ENCODE data around the gene KCNJ12.
"Not testable (repeated sequence)": the region's sequence is repeated elsewhere in the genome, so short reads cannot be mapped to it uniquely, and the experiment has no call there.

DNA sequence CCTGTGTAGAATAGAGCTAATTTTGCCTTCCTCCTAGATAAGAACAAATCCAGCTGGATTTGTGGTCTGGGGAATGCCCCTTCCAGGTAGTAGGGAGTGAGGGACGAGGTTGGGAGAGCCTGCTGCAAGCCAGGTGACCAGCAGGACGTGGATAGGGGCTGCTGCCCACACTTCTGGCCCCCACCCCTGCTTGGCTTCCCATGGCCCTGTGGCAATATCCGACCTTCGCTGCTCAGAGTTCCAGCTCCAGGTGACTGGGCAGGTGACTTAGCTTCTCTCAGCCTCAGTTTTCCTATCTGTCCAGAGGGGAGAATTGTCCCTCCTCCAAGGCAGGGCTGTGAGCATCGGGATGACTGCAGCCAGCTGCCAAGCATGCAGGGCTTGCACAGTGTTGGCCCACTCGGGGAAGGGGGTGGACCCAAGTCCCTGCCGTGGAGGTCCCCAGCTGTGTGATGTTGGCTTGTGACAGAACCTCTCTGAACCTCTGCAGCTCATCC is 29.8 kb downstream of the KCNJ12 start:
- TF ChIP-seq, protein P1, sequence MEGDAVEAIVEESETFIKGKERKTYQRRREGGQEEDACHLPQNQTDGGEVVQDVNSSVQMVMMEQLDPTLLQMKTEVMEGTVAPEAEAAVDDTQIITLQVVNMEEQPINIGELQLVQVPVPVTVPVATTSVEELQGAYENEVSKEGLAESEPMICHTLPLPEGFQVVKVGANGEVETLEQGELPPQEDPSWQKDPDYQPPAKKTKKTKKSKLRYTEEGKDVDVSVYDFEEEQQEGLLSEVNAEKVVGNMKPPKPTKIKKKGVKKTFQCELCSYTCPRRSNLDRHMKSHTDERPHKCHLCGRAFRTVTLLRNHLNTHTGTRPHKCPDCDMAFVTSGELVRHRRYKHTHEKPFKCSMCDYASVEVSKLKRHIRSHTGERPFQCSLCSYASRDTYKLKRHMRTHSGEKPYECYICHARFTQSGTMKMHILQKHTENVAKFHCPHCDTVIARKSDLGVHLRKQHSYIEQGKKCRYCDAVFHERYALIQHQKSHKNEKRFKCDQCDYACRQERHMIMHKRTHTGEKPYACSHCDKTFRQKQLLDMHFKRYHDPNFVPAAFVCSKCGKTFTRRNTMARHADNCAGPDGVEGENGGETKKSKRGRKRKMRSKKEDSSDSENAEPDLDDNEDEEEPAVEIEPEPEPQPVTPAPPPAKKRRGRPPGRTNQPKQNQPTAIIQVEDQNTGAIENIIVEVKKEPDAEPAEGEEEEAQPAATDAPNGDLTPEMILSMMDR (conservative IDR thresholded peaks at IDR 0.05; ENCODE audit: low read depth, low read length) = not testable (repeated sequence)
- TF ChIP-seq, protein P2, sequence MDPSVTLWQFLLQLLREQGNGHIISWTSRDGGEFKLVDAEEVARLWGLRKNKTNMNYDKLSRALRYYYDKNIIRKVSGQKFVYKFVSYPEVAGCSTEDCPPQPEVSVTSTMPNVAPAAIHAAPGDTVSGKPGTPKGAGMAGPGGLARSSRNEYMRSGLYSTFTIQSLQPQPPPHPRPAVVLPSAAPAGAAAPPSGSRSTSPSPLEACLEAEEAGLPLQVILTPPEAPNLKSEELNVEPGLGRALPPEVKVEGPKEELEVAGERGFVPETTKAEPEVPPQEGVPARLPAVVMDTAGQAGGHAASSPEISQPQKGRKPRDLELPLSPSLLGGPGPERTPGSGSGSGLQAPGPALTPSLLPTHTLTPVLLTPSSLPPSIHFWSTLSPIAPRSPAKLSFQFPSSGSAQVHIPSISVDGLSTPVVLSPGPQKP (IDR thresholded peaks at IDR 0.05; ENCODE audit: borderline replicate concordance, low read depth, low read length) = not testable (repeated sequence)
- TF ChIP-seq, protein P3, sequence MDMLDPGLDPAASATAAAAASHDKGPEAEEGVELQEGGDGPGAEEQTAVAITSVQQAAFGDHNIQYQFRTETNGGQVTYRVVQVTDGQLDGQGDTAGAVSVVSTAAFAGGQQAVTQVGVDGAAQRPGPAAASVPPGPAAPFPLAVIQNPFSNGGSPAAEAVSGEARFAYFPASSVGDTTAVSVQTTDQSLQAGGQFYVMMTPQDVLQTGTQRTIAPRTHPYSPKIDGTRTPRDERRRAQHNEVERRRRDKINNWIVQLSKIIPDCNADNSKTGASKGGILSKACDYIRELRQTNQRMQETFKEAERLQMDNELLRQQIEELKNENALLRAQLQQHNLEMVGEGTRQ (IDR thresholded peaks at IDR 0.05; ENCODE audit: low read depth, low read length) = not testable (repeated sequence)
- not testable (repeated sequence) for TF ChIP-seq POLR2A, SMC3 (IDR thresholded peaks at IDR 0.05; ENCODE audit: low read depth, low read length)
